ENCODE data around the gene IDI2. TPM values are rescaled to one million over a fixed set of nuclear protein-coding genes. Genes with fewer than 3 reads are reported as not detected.
"Not testable (repeated sequence)": the region's sequence is repeated elsewhere in the genome, so short reads cannot be mapped to it uniquely, and the experiment has no call there.

Gene IDI2
- total and polyA plus RNA-seq, 12 donors: 0.07 to 0.28 TPM; not detected in 10

GRCh38 chr10:1040133-1040532 is 14.5 kb upstream of the IDI2 start:
- Histone ChIP-seq H3K27ac (no peak overlapping the region), H3K27me3 (no peaks in the 10 kb centered on the region), H3K36me3 (replicated peaks in 1 of 2) (peaks cover 0 to 43% of the 10 kb centered on the region in 2 donors), H3K4me3 (no peak overlapping the region), H3K9me3 (replicated peaks in 1 of 3) (no peaks in the 10 kb centered on the region), H3K4me1 (replicated peaks in 1 of 2) (peaks cover 9 to 24% of the 10 kb centered on the region in 2 donors)
- no peak for DNase-seq
- no peak for TF ChIP-seq POLR2A (IDR thresholded peaks at IDR 0.05)
- TF ChIP-seq CTCF (IDR thresholded peaks at IDR 0.05): no peak
- intact Hi-C loops (cut with DNase I): no loop called here
- 82 to 91% (median 87%) methylated on average over 3 of the region's 3 CpGs for WGBS, 4 donors

- H3K4me3 ChIP-seq; H3K27me3 ChIP-seq; H3K9me3 ChIP-seq (replicated peaks in 1 of 3); H3K27ac ChIP-seq; intact Hi-C loops (cut with DNase I); DNase-seq: not testable (repeated sequence)
- H3K36me3 ChIP-seq (replicated peaks in 1 of 2): peaks cover 0 to 43% of the 10 kb centered on the region in 2 donors
- H3K4me1 ChIP-seq (replicated peaks in 1 of 2): peaks cover 0 to 11% of the 10 kb centered on the region in 2 donors
- WGBS, 4 donors: 92 to 97% (median 95%) methylated on average over 5 to 10 of the region's 20 CpGs; no CpG with 5 or more reads in 1 of the 4 donors
These were observed 13.1 kb upstream of the IDI2 start for GRCh38 chr10:1038769-1039168.

GRCh38 chr10:1037098-1037497 is 11.4 kb upstream of the IDI2 start:
- TF ChIP-seq CTCF (IDR thresholded peaks at IDR 0.05) (no peak), POLR2A (IDR thresholded peaks at IDR 0.05) (no peak)
- no peak overlapping the region for H3K4me3 ChIP-seq
- H3K36me3 ChIP-seq (replicated peaks in 1 of 2): peaks cover 0 to 26% of the 10 kb centered on the region in 2 donors
- H3K27me3 ChIP-seq: no peaks in the 10 kb centered on the region
- WGBS, 4 donors: 82 to 90% (median 88%) methylated on average over 11 of the region's 11 CpGs
- DNase-seq: no peak
- H3K9me3 ChIP-seq (replicated peaks in 1 of 3): no peaks in the 10 kb centered on the region
- H3K27ac ChIP-seq: no peak overlapping the region
- intact Hi-C loops (cut with DNase I): no loop called here
- no peaks in the 10 kb centered on the region for H3K4me1 ChIP-seq (replicated peaks in 1 of 2)

- no peaks in the 10 kb centered on the region for H3K27me3 ChIP-seq
- H3K4me3 ChIP-seq: no peak overlapping the region
- intact Hi-C loops (cut with DNase I): no loop called here
- H3K27ac ChIP-seq: no peak overlapping the region
- no peaks in the 10 kb centered on the region for H3K4me1 ChIP-seq (replicated peaks in 1 of 2)
- H3K9me3 ChIP-seq (replicated peaks in 1 of 3): no peaks in the 10 kb centered on the region
- no peak for DNase-seq
- TF ChIP-seq POLR2A (IDR thresholded peaks at IDR 0.05) (no peak), CTCF (IDR thresholded peaks at IDR 0.05) (no peak)
- WGBS, 4 donors: 75 to 89% (median 80%) methylated on average over 8 to 14 of the region's 14 CpGs
- peaks cover 0 to 19% of the 10 kb centered on the region in 2 donors for H3K36me3 ChIP-seq (replicated peaks in 1 of 2)
These were observed 10.7 kb upstream of the IDI2 start for GRCh38 chr10:1036341-1036791.

- Histone ChIP-seq H3K4me3 (no peak overlapping the region), H3K27ac (no peak overlapping the region), H3K27me3 (no peaks in the 10 kb centered on the region), H3K9me3 (replicated peaks in 1 of 3) (no peaks in the 10 kb centered on the region), H3K36me3 (replicated peaks in 1 of 2) (peaks cover 0 to 7% of the 10 kb centered on the region in 2 donors), H3K4me1 (replicated peaks in 1 of 2) (no peaks in the 10 kb centered on the region)
- 77 to 90% (median 86%) methylated on average over 5 to 6 of the region's 6 CpGs for WGBS, 4 donors
- intact Hi-C loops (cut with DNase I): no loop called here
- DNase-seq: no peak
- TF ChIP-seq CTCF (IDR thresholded peaks at IDR 0.05): no peak
- TF ChIP-seq POLR2A (IDR thresholded peaks at IDR 0.05): no peak
These were observed 9.5 kb upstream of the IDI2 start for GRCh38 chr10:1035201-1035600.

All from adrenal gland (tissue), 12 donors.